ENCODE measurements around the gene KIF4B. TPM values are rescaled to one million over a fixed set of nuclear protein-coding genes. Genes with fewer than 3 reads are reported as not detected.

KIF4B gene
- total RNA-seq, 1 donor from 2014 or later = not detected

GRCh38 chr5:154984946-154985516 is 28.5 kb upstream of the KIF4B start:
- Mint-ChIP-seq H3K9me3 (ENCODE audit: unreplicated experiment) (no peaks in the 10 kb centered on the region), H3K27ac (ENCODE audit: unreplicated experiment) (no peak overlapping the region), H3K27me3 (ENCODE audit: unreplicated experiment) (peaks cover 5% of the 10 kb centered on the region), H3K4me3 (ENCODE audit: unreplicated experiment) (no peak overlapping the region), H3K4me1 (ENCODE audit: unreplicated experiment) (no peaks in the 10 kb centered on the region), H3K36me3 (ENCODE audit: unreplicated experiment) (no peaks in the 10 kb centered on the region)
- DNase-seq (ENCODE audit: extremely low spot score, unreplicated experiment) = no peak
- no peak for TF ChIP-seq CTCF (IDR thresholded peaks at IDR 0.05)

GRCh38 chr5:154986151-154986550 is 27.4 kb upstream of the KIF4B start:
- Mint-ChIP-seq H3K36me3 (ENCODE audit: unreplicated experiment) (no peaks in the 10 kb centered on the region), H3K27ac (ENCODE audit: unreplicated experiment) (no peak overlapping the region), H3K9me3 (ENCODE audit: unreplicated experiment) (no peaks in the 10 kb centered on the region), H3K27me3 (ENCODE audit: unreplicated experiment) (peaks cover 8% of the 10 kb centered on the region), H3K4me3 (ENCODE audit: unreplicated experiment) (no peak overlapping the region), H3K4me1 (ENCODE audit: unreplicated experiment) (no peaks in the 10 kb centered on the region)
- no peak for TF ChIP-seq CTCF (IDR thresholded peaks at IDR 0.05)
- DNase-seq (ENCODE audit: extremely low spot score, unreplicated experiment) = no peak

GRCh38 chr5:154989626-154990025 is 23.9 kb upstream of the KIF4B start:
- Mint-ChIP-seq H3K27me3 (ENCODE audit: unreplicated experiment) (peaks cover 8% of the 10 kb centered on the region), H3K4me1 (ENCODE audit: unreplicated experiment) (no peaks in the 10 kb centered on the region), H3K9me3 (ENCODE audit: unreplicated experiment) (no peaks in the 10 kb centered on the region), H3K27ac (ENCODE audit: unreplicated experiment) (no peak overlapping the region), H3K4me3 (ENCODE audit: unreplicated experiment) (no peak overlapping the region), H3K36me3 (ENCODE audit: unreplicated experiment) (no peaks in the 10 kb centered on the region)
- DNase-seq (ENCODE audit: extremely low spot score, unreplicated experiment) = no peak
- no peak for TF ChIP-seq CTCF (IDR thresholded peaks at IDR 0.05)

GRCh38 chr5:154993461-154993860 is 20.1 kb upstream of the KIF4B start:
- H3K9me3 Mint-ChIP-seq (ENCODE audit: unreplicated experiment) = no peaks in the 10 kb centered on the region
- H3K27me3 Mint-ChIP-seq (ENCODE audit: unreplicated experiment) = peaks cover 7% of the 10 kb centered on the region
- no peak for DNase-seq (ENCODE audit: extremely low spot score, unreplicated experiment)
- no peaks in the 10 kb centered on the region for H3K4me1 Mint-ChIP-seq (ENCODE audit: unreplicated experiment)
- TF ChIP-seq CTCF (IDR thresholded peaks at IDR 0.05) = no peak
- no peaks in the 10 kb centered on the region for H3K36me3 Mint-ChIP-seq (ENCODE audit: unreplicated experiment)
- H3K4me3 Mint-ChIP-seq (ENCODE audit: unreplicated experiment) = no peak overlapping the region
- H3K27ac Mint-ChIP-seq (ENCODE audit: unreplicated experiment) = no peak overlapping the region

GRCh38 chr5:154995679-154996078 is 17.9 kb upstream of the KIF4B start:
- Mint-ChIP-seq H3K36me3 (ENCODE audit: unreplicated experiment) (no peaks in the 10 kb centered on the region), H3K27me3 (ENCODE audit: unreplicated experiment) (peaks cover 8% of the 10 kb centered on the region), H3K4me1 (ENCODE audit: unreplicated experiment) (no peaks in the 10 kb centered on the region), H3K4me3 (ENCODE audit: unreplicated experiment) (no peak overlapping the region), H3K9me3 (ENCODE audit: unreplicated experiment) (peaks cover 3% of the 10 kb centered on the region), H3K27ac (ENCODE audit: unreplicated experiment) (no peak overlapping the region)
- TF ChIP-seq CTCF (IDR thresholded peaks at IDR 0.05) = no peak
- DNase-seq (ENCODE audit: extremely low spot score, unreplicated experiment) = no peak
